GM23338 (cell line): ENCODE measurements around the gene SGO2. TPM values are rescaled to one million over a fixed set of nuclear protein-coding genes. Genes with fewer than 3 reads are reported as not detected.
A peak's percentile ranks its signal among the peaks of the same experiment; 100 is the strongest.

Source experiments
- ATAC-seq: fragments of 200-7000 bp; cut with Tn5 transposase; 3 replicates; pipeline ENCODE4 v1.9.1; 2020
- DNase-seq: peaks from one replicate; pipeline ENCODE4 v3.0.0-alpha.2; 2015; ENCODE audit warnings: low spot score
- H2AFZ ChIP-seq: fragments of 200-600 bp; sonication (generic); 2 replicates; pipeline ENCODE4 v1.8.0; 2016; ENCODE audit warnings: antibody characterized with exemption, mild to moderate bottlenecking, moderate library complexity
- H3F3A ChIP-seq: fragments of 200-600 bp; sonication (generic); replicated peaks from 2 replicates; pipeline ENCODE4 v1.8.0; 2017; ENCODE audit warnings: antibody characterized with exemption, mixed run types, low read depth
- H3K27ac ChIP-seq: fragments of 200-600 bp; sonication (generic); 2 replicates; pipeline ENCODE4 v1.6.1; 2016; ENCODE audit warnings: low read depth
- H3K27me3 ChIP-seq: fragments of 200-600 bp; sonication (generic); 2 replicates; pipeline ENCODE4 v1.8.0; 2016; ENCODE audit warnings: mild to moderate bottlenecking, mixed run types, moderate library complexity; ENCODE audit not compliant: insufficient read depth
- H3K36me3 ChIP-seq: fragments of 200-600 bp; sonication (generic); 2 replicates; pipeline ENCODE4 v1.8.0; 2016; ENCODE audit warnings: mild to moderate bottlenecking; ENCODE audit not compliant: insufficient read depth
- H3K4me1 ChIP-seq: fragments of 200-600 bp; sonication (generic); 2 replicates; pipeline ENCODE4 v1.8.0; 2016; ENCODE audit warnings: mild to moderate bottlenecking, moderate library complexity; ENCODE audit not compliant: insufficient read depth
- H3K4me2 ChIP-seq: fragments of 200-600 bp; sonication (generic); 2 replicates; pipeline ENCODE4 v1.7.1; 2017; ENCODE audit warnings: mixed run types
- H3K4me3 ChIP-seq: fragments of 200-600 bp; sonication (generic); 2 replicates; pipeline ENCODE4 v1.6.1; 2016; ENCODE audit warnings: mixed run types
- H3K79me2 ChIP-seq: fragments of 200-600 bp; sonication (generic); replicated peaks from 2 replicates; pipeline ENCODE4 v1.8.0; 2017; ENCODE audit warnings: mild to moderate bottlenecking; ENCODE audit not compliant: insufficient read depth
- H3K9me2 ChIP-seq: fragments of 200-600 bp; sonication (generic); 2 replicates; pipeline ENCODE4 v1.8.0; 2017; ENCODE audit not compliant: insufficient read depth
- H4K20me1 ChIP-seq: fragments of 200-600 bp; sonication (generic); replicated peaks from 2 replicates; pipeline ENCODE4 v1.8.0; 2017; ENCODE audit warnings: mild to moderate bottlenecking; ENCODE audit not compliant: insufficient read depth
- H3K27ac Mint-ChIP-seq: 2 replicates; pipeline ENCODE4 v1.8.0; 2020; ENCODE audit warnings: inconsistent platforms, mild to moderate bottlenecking, moderate library complexity, mixed read lengths
- H3K27me3 Mint-ChIP-seq: 3 replicates; pipeline ENCODE4 v1.8.0; 2022; ENCODE audit warnings: low read depth, mild to moderate bottlenecking, moderate library complexity, mixed read lengths, inconsistent platforms; ENCODE audit not compliant: insufficient read depth, poor library complexity
- H3K36me3 Mint-ChIP-seq: 3 replicates; pipeline ENCODE4 v1.8.0; 2021; ENCODE audit warnings: low read depth, mild to moderate bottlenecking, inconsistent platforms, moderate library complexity, mixed read lengths
- H3K4me1 Mint-ChIP-seq: 3 replicates; pipeline ENCODE4 v1.8.0; 2020; ENCODE audit warnings: mild to moderate bottlenecking, inconsistent platforms, mixed read lengths
- H3K4me3 Mint-ChIP-seq: 3 replicates; pipeline ENCODE4 v1.8.0; 2021; ENCODE audit warnings: moderate library complexity, mild to moderate bottlenecking, inconsistent platforms, mixed read lengths
- H3K9me3 Mint-ChIP-seq: 3 replicates; pipeline ENCODE4 v1.8.0; 2020; ENCODE audit warnings: moderate library complexity, mild to moderate bottlenecking, inconsistent platforms, mixed read lengths
- CREB1 ChIP-seq: fragments of 250-450 bp; sonication (Bioruptor Pico); IDR thresholded peaks from 2 replicates; pipeline ENCODE4 v1.5.0; 2020; ENCODE audit warnings: low read depth, mild to moderate bottlenecking, moderate library complexity
- CTCF ChIP-seq, 2 experiments: fragments of 200-600 bp in 1 of 2; sonication (generic) in 1 of 2; conservative IDR thresholded peaks; 2 replicates each; pipeline versions ENCODE4 v1.5.1 to v1.6.1; 2016 to 2017; ENCODE audit warnings: antibody characterized with exemption in 2 of 2, low read depth in 2 of 2, mild to moderate bottlenecking in 2 of 2, moderate library complexity in 1 of 2
- ETS1 ChIP-seq: IDR thresholded peaks from 2 replicates; pipeline ENCODE4 v1.6.1; 2016; ENCODE audit warnings: antibody characterized with exemption
- EZH2 ChIP-seq: fragments of 200-600 bp; sonication (generic); IDR thresholded peaks from one replicate; pipeline ENCODE4 v1.8.0; 2017; ENCODE audit warnings: antibody characterized with exemption, mild to moderate bottlenecking, low read depth; ENCODE audit not compliant: unreplicated experiment
- EZH2phosphoT487 ChIP-seq: fragments of 200-600 bp; sonication (generic); IDR thresholded peaks from one replicate; pipeline ENCODE4 v1.8.1; 2018; ENCODE audit warnings: antibody characterized with exemption; ENCODE audit not compliant: unreplicated experiment
- JUNB ChIP-seq: IDR thresholded peaks from one replicate; pipeline ENCODE4 v1.6.1; 2016; ENCODE audit warnings: antibody characterized with exemption; ENCODE audit not compliant: unreplicated experiment
- NANOG ChIP-seq: IDR thresholded peaks from 2 replicates; pipeline ENCODE4 v1.6.1; 2016; ENCODE audit warnings: antibody characterized with exemption, borderline replicate concordance
- POLR2AphosphoS5 ChIP-seq: IDR thresholded peaks from 2 replicates; pipeline ENCODE4 v1.6.1; 2016; ENCODE audit warnings: antibody characterized with exemption, low read depth
- STAT1 ChIP-seq: IDR thresholded peaks from one replicate; pipeline ENCODE4 v1.6.1; 2016; ENCODE audit warnings: antibody characterized with exemption; ENCODE audit not compliant: unreplicated experiment
- ZNF114 ChIP-seq: fragments of 250-450 bp; sonication (Bioruptor Pico); IDR thresholded peaks from 2 replicates; pipeline ENCODE4 v1.5.0; 2020; ENCODE audit warnings: mild to moderate bottlenecking, moderate library complexity
- ZNF331 ChIP-seq: fragments of 250-450 bp; sonication (Bioruptor Pico); IDR thresholded peaks from 2 replicates; pipeline ENCODE4 v1.5.0; 2020; ENCODE audit warnings: low read depth, mild to moderate bottlenecking, moderate library complexity
- polyA plus RNA-seq: library from polyadenylated mRNA; unstranded; fragments of >200 nt; fragmentation: Nextera tagmentation; extraction: Ambion mirVana; gene quantifications from 2 replicates; pipeline ENCODE4 v1.2.1, GENCODE V29; 2016
- total RNA-seq: library from RNA; depleted of rRNA; stranded (reverse); fragments of >200 nt; shearing (Covaris generic); gene quantifications from 2 replicates; pipeline ENCODE4 v1.2.3, GENCODE V29; 2014
- TF ChIP-seq, protein P1 (sequence below): fragments of 250-450 bp; sonication (Bioruptor Pico); IDR thresholded peaks from 2 replicates; pipeline ENCODE4 v1.5.0; 2020; ENCODE audit warnings: mild to moderate bottlenecking, moderate library complexity
- TF ChIP-seq, protein P2 (sequence below): IDR thresholded peaks from one replicate; pipeline ENCODE4 v1.6.1; 2018; ENCODE audit warnings: antibody characterized with exemption; ENCODE audit not compliant: unreplicated experiment

Gene SGO2
- total and polyA plus RNA-seq, 2 experiments from 2014 or later = 32.6 to 47.7 TPM

DNA sequence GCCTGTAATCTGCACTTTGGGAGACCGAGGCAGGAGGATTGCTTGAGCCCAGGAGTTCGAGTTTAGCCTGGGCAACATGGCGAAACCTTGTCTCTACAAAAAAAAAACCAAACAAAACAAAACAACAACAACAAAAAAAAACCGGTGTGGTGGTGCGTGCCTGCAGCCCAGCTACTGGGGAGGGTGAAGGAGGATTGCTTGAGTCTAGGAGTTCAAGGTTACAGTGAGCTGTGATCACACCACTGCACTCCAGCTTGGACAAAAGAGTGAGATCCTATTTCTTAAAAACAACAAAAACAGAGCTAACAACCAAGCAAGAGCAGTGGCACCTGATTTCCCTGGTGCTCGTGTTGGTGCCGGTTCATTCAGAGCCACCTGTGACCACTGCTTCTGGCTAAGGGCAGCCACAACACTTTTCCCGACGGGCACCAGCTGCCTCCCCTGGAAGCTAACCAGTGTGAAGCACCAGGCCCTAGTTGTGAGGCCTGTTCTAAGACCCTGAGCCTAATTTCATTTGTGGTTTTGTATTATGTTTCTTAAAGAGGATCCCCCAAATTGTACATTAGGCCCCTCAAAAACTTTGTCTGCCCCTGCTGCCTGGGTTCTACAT lies 61.1 kb downstream of the SGO2 start:
- Mint-ChIP-seq H3K36me3 (no peaks in the 10 kb centered on the region), H3K4me1 (peaks cover 8% of the 10 kb centered on the region; the same call in 2 of the 3 replicates), H3K9me3 (no peaks in the 10 kb centered on the region), H3K4me3 (peak overlapping the region; percentile 93; the same call in 2 of the 3 replicates), H3K27me3 (peaks cover 13% of the 10 kb centered on the region), H3K27ac (no peak overlapping the region)
- H3K4me1 ChIP-seq = 0 out of 2 replicates have a peak, but pooled peaks cover 7% of the 10 kb centered on the region
- H4K20me1 ChIP-seq = no peaks in the 10 kb centered on the region
- H3K27ac ChIP-seq = no peak overlapping the region
- DNase-seq (no peak), ATAC-seq (no peak)
- peak overlapping the region; percentile 88 for H3K4me2 ChIP-seq
- peaks cover 14% of the 10 kb centered on the region for H3K27me3 ChIP-seq
- H3K36me3 ChIP-seq = no peaks in the 10 kb centered on the region
- TF ChIP-seq, protein P1, sequence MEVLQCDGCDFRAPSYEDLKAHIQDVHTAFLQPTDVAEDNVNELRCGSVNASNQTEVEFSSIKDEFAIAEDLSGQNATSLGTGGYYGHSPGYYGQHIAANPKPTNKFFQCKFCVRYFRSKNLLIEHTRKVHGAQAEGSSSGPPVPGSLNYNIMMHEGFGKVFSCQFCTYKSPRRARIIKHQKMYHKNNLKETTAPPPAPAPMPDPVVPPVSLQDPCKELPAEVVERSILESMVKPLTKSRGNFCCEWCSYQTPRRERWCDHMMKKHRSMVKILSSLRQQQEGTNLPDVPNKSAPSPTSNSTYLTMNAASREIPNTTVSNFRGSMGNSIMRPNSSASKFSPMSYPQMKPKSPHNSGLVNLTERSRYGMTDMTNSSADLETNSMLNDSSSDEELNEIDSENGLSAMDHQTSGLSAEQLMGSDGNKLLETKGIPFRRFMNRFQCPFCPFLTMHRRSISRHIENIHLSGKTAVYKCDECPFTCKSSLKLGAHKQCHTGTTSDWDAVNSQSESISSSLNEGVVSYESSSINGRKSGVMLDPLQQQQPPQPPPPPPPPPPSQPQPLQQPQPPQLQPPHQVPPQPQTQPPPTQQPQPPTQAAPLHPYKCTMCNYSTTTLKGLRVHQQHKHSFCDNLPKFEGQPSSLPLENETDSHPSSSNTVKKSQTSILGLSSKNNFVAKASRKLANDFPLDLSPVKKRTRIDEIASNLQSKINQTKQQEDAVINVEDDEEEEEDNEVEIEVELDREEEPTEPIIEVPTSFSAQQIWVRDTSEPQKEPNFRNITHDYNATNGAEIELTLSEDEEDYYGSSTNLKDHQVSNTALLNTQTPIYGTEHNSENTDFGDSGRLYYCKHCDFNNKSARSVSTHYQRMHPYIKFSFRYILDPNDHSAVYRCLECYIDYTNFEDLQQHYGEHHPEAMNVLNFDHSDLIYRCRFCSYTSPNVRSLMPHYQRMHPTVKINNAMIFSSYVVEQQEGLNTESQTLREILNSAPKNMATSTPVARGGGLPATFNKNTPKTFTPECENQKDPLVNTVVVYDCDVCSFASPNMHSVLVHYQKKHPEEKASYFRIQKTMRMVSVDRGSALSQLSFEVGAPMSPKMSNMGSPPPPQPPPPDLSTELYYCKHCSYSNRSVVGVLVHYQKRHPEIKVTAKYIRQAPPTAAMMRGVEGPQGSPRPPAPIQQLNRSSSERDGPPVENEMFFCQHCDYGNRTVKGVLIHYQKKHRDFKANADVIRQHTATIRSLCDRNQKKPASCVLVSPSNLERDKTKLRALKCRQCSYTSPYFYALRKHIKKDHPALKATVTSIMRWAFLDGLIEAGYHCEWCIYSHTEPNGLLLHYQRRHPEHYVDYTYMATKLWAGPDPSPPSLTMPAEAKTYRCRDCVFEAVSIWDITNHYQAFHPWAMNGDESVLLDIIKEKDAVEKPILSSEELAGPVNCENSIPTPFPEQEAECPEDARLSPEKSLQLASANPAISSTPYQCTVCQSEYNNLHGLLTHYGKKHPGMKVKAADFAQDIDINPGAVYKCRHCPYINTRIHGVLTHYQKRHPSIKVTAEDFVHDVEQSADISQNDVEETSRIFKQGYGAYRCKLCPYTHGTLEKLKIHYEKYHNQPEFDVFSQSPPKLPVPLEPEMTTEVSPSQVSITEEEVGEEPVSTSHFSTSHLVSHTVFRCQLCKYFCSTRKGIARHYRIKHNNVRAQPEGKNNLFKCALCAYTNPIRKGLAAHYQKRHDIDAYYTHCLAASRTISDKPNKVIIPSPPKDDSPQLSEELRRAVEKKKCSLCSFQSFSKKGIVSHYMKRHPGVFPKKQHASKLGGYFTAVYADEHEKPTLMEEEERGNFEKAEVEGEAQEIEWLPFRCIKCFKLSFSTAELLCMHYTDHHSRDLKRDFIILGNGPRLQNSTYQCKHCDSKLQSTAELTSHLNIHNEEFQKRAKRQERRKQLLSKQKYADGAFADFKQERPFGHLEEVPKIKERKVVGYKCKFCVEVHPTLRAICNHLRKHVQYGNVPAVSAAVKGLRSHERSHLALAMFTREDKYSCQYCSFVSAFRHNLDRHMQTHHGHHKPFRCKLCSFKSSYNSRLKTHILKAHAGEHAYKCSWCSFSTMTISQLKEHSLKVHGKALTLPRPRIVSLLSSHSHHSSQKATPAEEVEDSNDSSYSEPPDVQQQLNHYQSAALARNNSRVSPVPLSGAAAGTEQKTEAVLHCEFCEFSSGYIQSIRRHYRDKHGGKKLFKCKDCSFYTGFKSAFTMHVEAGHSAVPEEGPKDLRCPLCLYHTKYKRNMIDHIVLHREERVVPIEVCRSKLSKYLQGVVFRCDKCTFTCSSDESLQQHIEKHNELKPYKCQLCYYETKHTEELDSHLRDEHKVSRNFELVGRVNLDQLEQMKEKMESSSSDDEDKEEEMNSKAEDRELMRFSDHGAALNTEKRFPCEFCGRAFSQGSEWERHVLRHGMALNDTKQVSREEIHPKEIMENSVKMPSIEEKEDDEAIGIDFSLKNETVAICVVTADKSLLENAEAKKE (CRISPR knock-in tag) = no peak
- TF ChIP-seq EZH2 (no peak), CREB1 (CRISPR knock-in tag) (no peak), NANOG (no peak), STAT1 (no peak), ETS1 (no peak), POLR2AphosphoS5 (no peak), EZH2phosphoT487 (no peak), CTCF (conservative IDR thresholded peaks at IDR 0.05; ENCODE audit: low read depth in 2 of 2) (no peak), JUNB (no peak), ZNF114 (CRISPR knock-in tag) (no peak), ZNF331 (no peak)
- TF ChIP-seq, protein P2, sequence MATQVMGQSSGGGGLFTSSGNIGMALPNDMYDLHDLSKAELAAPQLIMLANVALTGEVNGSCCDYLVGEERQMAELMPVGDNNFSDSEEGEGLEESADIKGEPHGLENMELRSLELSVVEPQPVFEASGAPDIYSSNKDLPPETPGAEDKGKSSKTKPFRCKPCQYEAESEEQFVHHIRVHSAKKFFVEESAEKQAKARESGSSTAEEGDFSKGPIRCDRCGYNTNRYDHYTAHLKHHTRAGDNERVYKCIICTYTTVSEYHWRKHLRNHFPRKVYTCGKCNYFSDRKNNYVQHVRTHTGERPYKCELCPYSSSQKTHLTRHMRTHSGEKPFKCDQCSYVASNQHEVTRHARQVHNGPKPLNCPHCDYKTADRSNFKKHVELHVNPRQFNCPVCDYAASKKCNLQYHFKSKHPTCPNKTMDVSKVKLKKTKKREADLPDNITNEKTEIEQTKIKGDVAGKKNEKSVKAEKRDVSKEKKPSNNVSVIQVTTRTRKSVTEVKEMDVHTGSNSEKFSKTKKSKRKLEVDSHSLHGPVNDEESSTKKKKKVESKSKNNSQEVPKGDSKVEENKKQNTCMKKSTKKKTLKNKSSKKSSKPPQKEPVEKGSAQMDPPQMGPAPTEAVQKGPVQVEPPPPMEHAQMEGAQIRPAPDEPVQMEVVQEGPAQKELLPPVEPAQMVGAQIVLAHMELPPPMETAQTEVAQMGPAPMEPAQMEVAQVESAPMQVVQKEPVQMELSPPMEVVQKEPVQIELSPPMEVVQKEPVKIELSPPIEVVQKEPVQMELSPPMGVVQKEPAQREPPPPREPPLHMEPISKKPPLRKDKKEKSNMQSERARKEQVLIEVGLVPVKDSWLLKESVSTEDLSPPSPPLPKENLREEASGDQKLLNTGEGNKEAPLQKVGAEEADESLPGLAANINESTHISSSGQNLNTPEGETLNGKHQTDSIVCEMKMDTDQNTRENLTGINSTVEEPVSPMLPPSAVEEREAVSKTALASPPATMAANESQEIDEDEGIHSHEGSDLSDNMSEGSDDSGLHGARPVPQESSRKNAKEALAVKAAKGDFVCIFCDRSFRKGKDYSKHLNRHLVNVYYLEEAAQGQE = no peak
- H2AFZ ChIP-seq = peak overlapping the region; percentile 75
- no peaks in the 10 kb centered on the region for H3K79me2 ChIP-seq
- 0 out of 2 replicates have a peak, but pooled peaks cover 7% of the 10 kb centered on the region for H3F3A ChIP-seq
- peak overlapping the region; percentile 66 for H3K4me3 ChIP-seq
- no peaks in the 10 kb centered on the region for H3K9me2 ChIP-seq
